Peyer's patch (tissue), 4 donors: ENCODE data around the gene GJA3. TPM values are rescaled to one million over a fixed set of nuclear protein-coding genes. Genes with fewer than 3 reads are reported as not detected.

Experiments
- DNase-seq, 3 donors: peaks; one replicate each; pipeline ENCODE4 v3.0.0-alpha.2; 2017 to 2019
- H3K27ac ChIP-seq, 4 donors: fragments of 200-600 bp; sonication (generic); one replicate each; pipeline ENCODE4 v1.5.1; 2016 to 2019
- H3K27me3 ChIP-seq, 2 donors: fragments of 200-600 bp; sonication (generic); one replicate each; pipeline ENCODE4 v1.5.1; 2019
- H3K36me3 ChIP-seq, 3 donors: fragments of 200-600 bp; sonication (generic); one replicate each; pipeline ENCODE4 v1.5.1; 2016 to 2019
- H3K4me1 ChIP-seq, 4 donors: fragments of 200-600 bp; sonication (generic); one replicate each; pipeline ENCODE4 v1.5.1; 2016 to 2019
- H3K4me3 ChIP-seq, 4 donors: fragments of 200-600 bp; sonication (generic); 1 replicate in 3 of 4; 2 replicates in 1 of 4; pipeline ENCODE4 v1.5.1; 2016 to 2019; ENCODE audit warnings: mild to moderate bottlenecking in 1 of 4
- H3K9me3 ChIP-seq, 4 donors: fragments of 200-600 bp; sonication (generic); one replicate each; pipeline ENCODE4 v1.5.1; 2016 to 2019; ENCODE audit warnings: mild to moderate bottlenecking in 1 of 4
- POLR2A ChIP-seq, 2 donors: fragments of 450-650 bp; IDR thresholded peaks; one replicate each; pipeline ENCODE4 v1.5.1; 2017; ENCODE audit warnings: antibody characterized with exemption in 2 of 2, mild to moderate bottlenecking in 2 of 2, moderate library complexity in 2 of 2
- total RNA-seq, 4 donors: library from RNA; depleted of rRNA; stranded (reverse); fragments of >200 nt; gene quantifications; one replicate each; pipeline ENCODE4 v1.1.0, GENCODE V29; 2016
- TF ChIP-seq, protein P1 (sequence below), 6 experiments: fragments of 450-650 bp in 4 of 6; fragments of 200-600 bp in 2 of 6; sonication (generic) in 1 of 6; IDR thresholded peaks; one replicate each; pipeline ENCODE4 v1.5.1; 2017 to 2019; ENCODE audit warnings: antibody characterized with exemption in 6 of 6, mild to moderate bottlenecking in 3 of 6, moderate library complexity in 1 of 6

GJA3 gene
- total RNA-seq, 4 donors from 2014 or later, result not detected

GRCh38 chr13:20145521-20145920 is 15.3 kb downstream of the GJA3 start:
- H3K36me3 ChIP-seq, result no peaks in the 10 kb centered on the region
- TF ChIP-seq, protein P1, sequence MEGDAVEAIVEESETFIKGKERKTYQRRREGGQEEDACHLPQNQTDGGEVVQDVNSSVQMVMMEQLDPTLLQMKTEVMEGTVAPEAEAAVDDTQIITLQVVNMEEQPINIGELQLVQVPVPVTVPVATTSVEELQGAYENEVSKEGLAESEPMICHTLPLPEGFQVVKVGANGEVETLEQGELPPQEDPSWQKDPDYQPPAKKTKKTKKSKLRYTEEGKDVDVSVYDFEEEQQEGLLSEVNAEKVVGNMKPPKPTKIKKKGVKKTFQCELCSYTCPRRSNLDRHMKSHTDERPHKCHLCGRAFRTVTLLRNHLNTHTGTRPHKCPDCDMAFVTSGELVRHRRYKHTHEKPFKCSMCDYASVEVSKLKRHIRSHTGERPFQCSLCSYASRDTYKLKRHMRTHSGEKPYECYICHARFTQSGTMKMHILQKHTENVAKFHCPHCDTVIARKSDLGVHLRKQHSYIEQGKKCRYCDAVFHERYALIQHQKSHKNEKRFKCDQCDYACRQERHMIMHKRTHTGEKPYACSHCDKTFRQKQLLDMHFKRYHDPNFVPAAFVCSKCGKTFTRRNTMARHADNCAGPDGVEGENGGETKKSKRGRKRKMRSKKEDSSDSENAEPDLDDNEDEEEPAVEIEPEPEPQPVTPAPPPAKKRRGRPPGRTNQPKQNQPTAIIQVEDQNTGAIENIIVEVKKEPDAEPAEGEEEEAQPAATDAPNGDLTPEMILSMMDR (IDR thresholded peaks at IDR 0.05), result no peak
- TF ChIP-seq POLR2A (IDR thresholded peaks at IDR 0.05), result no peak
- no peaks in the 10 kb centered on the region for H3K9me3 ChIP-seq
- H3K27me3 ChIP-seq, result peaks cover 0 to 10% of the 10 kb centered on the region in 2 donors
- H3K4me3 ChIP-seq, result no peak overlapping the region
- H3K4me1 ChIP-seq, result no peaks in the 10 kb centered on the region
- no peak for DNase-seq
- no peak overlapping the region for H3K27ac ChIP-seq

GRCh38 chr13:20144141-20144850 is 16.6 kb downstream of the GJA3 start:
- no peak for DNase-seq
- Histone ChIP-seq H3K27me3 (peaks cover 0 to 10% of the 10 kb centered on the region in 2 donors), H3K27ac (no peak overlapping the region), H3K4me3 (no peak overlapping the region), H3K36me3 (no peaks in the 10 kb centered on the region), H3K4me1 (no peaks in the 10 kb centered on the region), H3K9me3 (no peaks in the 10 kb centered on the region)
- TF ChIP-seq, protein P1 (IDR thresholded peaks at IDR 0.05), result no peak
- no peak for TF ChIP-seq POLR2A (IDR thresholded peaks at IDR 0.05)

- H3K27me3 ChIP-seq, result peaks cover 0 to 10% of the 10 kb centered on the region in 2 donors
- no peaks in the 10 kb centered on the region for H3K4me1 ChIP-seq
- H3K9me3 ChIP-seq, result no peaks in the 10 kb centered on the region
- H3K4me3 ChIP-seq, result no peak overlapping the region
- no peak for TF ChIP-seq POLR2A (IDR thresholded peaks at IDR 0.05)
- TF ChIP-seq, protein P1 (IDR thresholded peaks at IDR 0.05), result no peak
- no peak overlapping the region for H3K27ac ChIP-seq
- no peak for DNase-seq
- no peaks in the 10 kb centered on the region for H3K36me3 ChIP-seq
These were observed 17.8 kb downstream of the GJA3 start for GRCh38 chr13:20142927-20143480.

DNA sequence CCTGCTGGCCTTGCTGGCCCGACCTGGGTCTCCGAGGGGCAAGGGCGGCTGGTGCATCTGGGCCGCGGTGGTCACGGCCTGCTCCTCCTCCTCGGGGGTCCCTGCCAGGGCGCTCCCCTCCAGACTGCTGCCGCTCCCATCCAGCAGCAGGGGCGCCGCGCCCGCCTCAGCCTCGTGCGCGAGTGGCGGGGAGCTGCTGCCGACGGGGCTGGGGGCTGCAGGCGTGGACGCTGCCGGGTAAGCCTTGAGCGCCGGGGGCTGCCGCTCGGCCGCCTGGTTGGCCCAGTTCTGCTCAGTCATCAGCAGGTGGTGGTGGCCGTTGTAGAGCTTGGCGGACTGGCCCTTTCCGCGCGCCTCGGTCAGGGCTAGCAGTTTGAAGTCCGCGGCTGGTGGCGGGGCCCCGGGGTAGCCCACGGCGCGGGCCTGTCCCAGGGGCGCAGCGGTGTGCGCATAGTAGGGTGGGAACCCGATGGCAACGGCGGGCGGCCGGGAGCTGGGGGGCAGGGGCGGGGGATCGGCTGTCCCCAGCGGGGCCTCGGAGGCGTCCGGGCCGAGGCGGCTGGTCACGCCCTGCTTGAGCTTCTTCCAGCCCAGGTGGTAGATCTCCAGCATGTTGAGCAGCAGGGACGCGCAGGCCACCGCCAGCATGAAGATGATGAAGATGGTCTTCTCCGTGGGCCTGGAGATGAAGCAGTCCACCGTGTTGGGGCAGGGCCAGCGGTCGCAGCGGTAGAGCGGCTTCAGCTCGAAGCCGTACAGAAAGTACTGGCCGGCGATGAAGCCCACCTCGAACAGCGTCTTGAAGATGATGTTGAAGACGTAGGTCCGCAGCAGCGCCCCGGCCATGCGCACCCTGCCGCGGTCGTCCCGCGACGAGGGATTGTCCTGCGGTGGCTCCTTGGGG is 18.6 kb downstream of the GJA3 start:
- TF ChIP-seq, protein P1 (IDR thresholded peaks at IDR 0.05), result no peak
- TF ChIP-seq POLR2A (IDR thresholded peaks at IDR 0.05), result no peak
- no peaks in the 10 kb centered on the region for H3K36me3 ChIP-seq
- no peaks in the 10 kb centered on the region for H3K9me3 ChIP-seq
- peaks cover 0 to 10% of the 10 kb centered on the region in 2 donors for H3K27me3 ChIP-seq
- no peaks in the 10 kb centered on the region for H3K4me1 ChIP-seq
- no peak overlapping the region for H3K27ac ChIP-seq
- H3K4me3 ChIP-seq, result no peak overlapping the region
- DNase-seq, result no peak

- Histone ChIP-seq H3K4me3 (no peak overlapping the region), H3K4me1 (peaks cover 0 to 6% (median 0%) of the 10 kb centered on the region in 4 donors), H3K9me3 (no peaks in the 10 kb centered on the region), H3K27me3 (peaks cover 0 to 15% of the 10 kb centered on the region in 2 donors), H3K36me3 (no peaks in the 10 kb centered on the region), H3K27ac (no peak overlapping the region)
- DNase-seq, result no peak
- TF ChIP-seq POLR2A (IDR thresholded peaks at IDR 0.05), result no peak
- TF ChIP-seq, protein P1 (IDR thresholded peaks at IDR 0.05), result no peak
These were observed 19.4 kb downstream of the GJA3 start for GRCh38 chr13:20141238-20142022.
